Transverse colon (tissue), 3 donors: Measurements from ENCODE around the gene RGS6.

Source experiments
- CTCF ChIP-seq, 5 experiments: fragments of 200-600 bp in 3 of 5; fragments of 450-650 bp in 2 of 5; sonication (generic) in 3 of 5; IDR thresholded peaks; 1 replicate in 2 of 5; 2 replicates in 3 of 5; pipeline ENCODE4 v1.5.1; 2016 to 2017; ENCODE audit warnings: antibody characterized with exemption in 5 of 5, inconsistent platforms in 3 of 5, mild to moderate bottlenecking in 2 of 5, moderate library complexity in 1 of 5
- EP300 ChIP-seq: sonication (generic); formaldehyde crosslinking; IDR thresholded peaks from one replicate; pipeline ENCODE4 v1.6.1; 2017; ENCODE audit warnings: antibody characterized with exemption, low read depth

- no peak for TF ChIP-seq CTCF (IDR thresholded peaks at IDR 0.05)
- TF ChIP-seq EP300: no peak
Observed at GRCh38 chr14:72527591-72527990, 595.4 kb downstream of the RGS6 start.
